SK-N-SH treated with all-trans-retinoic acid at 6 μM for 48 hours (cell line): Measurements from ENCODE around the gene MED26.

Experiments used
- ATAC-seq: fragments of 200-7000 bp; cut with Tn5 transposase; 3 replicates; pipeline ENCODE4 v1.9.1; 2020; ENCODE audit warnings: mild to moderate bottlenecking, moderate library complexity
- BACH2 ChIP-seq: fragments of 250-450 bp; sonication (Bioruptor Pico); IDR thresholded peaks from 2 replicates; pipeline ENCODE4 v1.9.0; 2021; ENCODE audit warnings: mild to moderate bottlenecking, borderline replicate concordance
- CSDC2 ChIP-seq: fragments of 250-450 bp; sonication (Bioruptor Pico); IDR thresholded peaks from 2 replicates; pipeline ENCODE4 v1.5.0; 2020; ENCODE audit warnings: mild to moderate bottlenecking, moderate library complexity
- ESRRG ChIP-seq: fragments of 250-450 bp; sonication (Bioruptor Pico); IDR thresholded peaks from 2 replicates; pipeline ENCODE4 v1.6.1; 2021; ENCODE audit warnings: mild to moderate bottlenecking
- GLIS3 ChIP-seq: fragments of 250-450 bp; sonication (Bioruptor Pico); IDR thresholded peaks from 2 replicates; pipeline ENCODE4 v1.5.0; 2020; ENCODE audit warnings: mild to moderate bottlenecking, moderate library complexity
- OSR1 ChIP-seq: fragments of 250-450 bp; sonication (Bioruptor Pico); IDR thresholded peaks from 2 replicates; pipeline ENCODE4 v1.8.0; 2022; ENCODE audit warnings: moderate library complexity, mild to moderate bottlenecking, inconsistent platforms
- PPARA ChIP-seq: fragments of 250-450 bp; sonication (Bioruptor Pico); IDR thresholded peaks from 2 replicates; pipeline ENCODE4 v1.5.0; 2020; ENCODE audit warnings: mild to moderate bottlenecking, borderline replicate concordance
- RARB ChIP-seq: fragments of 250-450 bp; sonication (Bioruptor Pico); IDR thresholded peaks from 2 replicates; pipeline ENCODE4 v1.8.0; 2021; ENCODE audit warnings: mild to moderate bottlenecking, moderate library complexity
- SNAI2 ChIP-seq: fragments of 250-450 bp; sonication (Bioruptor Pico); IDR thresholded peaks from 2 replicates; pipeline ENCODE4 v1.5.0; 2020; ENCODE audit warnings: mild to moderate bottlenecking, moderate library complexity
- TCF4 ChIP-seq: fragments of 250-450 bp; sonication (Bioruptor Pico); IDR thresholded peaks from 2 replicates; pipeline ENCODE4 v1.8.0; 2021; ENCODE audit warnings: mild to moderate bottlenecking, moderate library complexity, borderline replicate concordance
- TOX ChIP-seq: fragments of 250-450 bp; sonication (Bioruptor Pico); IDR thresholded peaks from 2 replicates; pipeline ENCODE4 v1.8.0; 2021; ENCODE audit warnings: mild to moderate bottlenecking, moderate library complexity, borderline replicate concordance
- ZC3H10 ChIP-seq: fragments of 250-450 bp; sonication (Bioruptor Pico); IDR thresholded peaks from 2 replicates; pipeline ENCODE4 v1.5.1; 2021; ENCODE audit warnings: mild to moderate bottlenecking, moderate library complexity
- ZFP3 ChIP-seq: fragments of 250-450 bp; sonication (Bioruptor Pico); IDR thresholded peaks from 2 replicates; pipeline ENCODE4 v1.5.0; 2020; ENCODE audit warnings: mild to moderate bottlenecking, moderate library complexity
- ZFP30 ChIP-seq: fragments of 450-650 bp; formaldehyde crosslinking; IDR thresholded peaks from 2 replicates; pipeline ENCODE4 v1.5.0; 2022; ENCODE audit warnings: mild to moderate bottlenecking, moderate library complexity
- ZNF565 ChIP-seq: fragments of 450-650 bp; formaldehyde crosslinking; conservative IDR thresholded peaks from 2 replicates; pipeline ENCODE4 v1.5.0; 2020; ENCODE audit warnings: low read depth, mild to moderate bottlenecking, moderate library complexity
- ZNF70 ChIP-seq: fragments of 450-650 bp; formaldehyde crosslinking; IDR thresholded peaks from 2 replicates; pipeline ENCODE4 v1.5.0; 2020; ENCODE audit warnings: mild to moderate bottlenecking, moderate library complexity
- ZNF8 ChIP-seq: fragments of 450-650 bp; formaldehyde crosslinking; IDR thresholded peaks from 2 replicates; pipeline ENCODE4 v1.5.0; 2020; ENCODE audit warnings: mild to moderate bottlenecking, moderate library complexity
- TF ChIP-seq, protein P1 (sequence below): fragments of 250-450 bp; sonication (Bioruptor Pico); IDR thresholded peaks from 2 replicates; pipeline ENCODE4 v1.8.0; 2021; ENCODE audit warnings: low read depth, mild to moderate bottlenecking, moderate library complexity, borderline replicate concordance
- TF ChIP-seq, protein P2 (sequence below): fragments of 250-450 bp; sonication (Bioruptor Pico); IDR thresholded peaks from 2 replicates; pipeline ENCODE4 v1.8.0; 2020; ENCODE audit warnings: mild to moderate bottlenecking, moderate library complexity, borderline replicate concordance
- TF ChIP-seq, protein P3 (sequence below): fragments of 250-450 bp; sonication (Bioruptor Pico); IDR thresholded peaks from 2 replicates; pipeline ENCODE4 v1.5.1; 2020; ENCODE audit warnings: low read depth, mild to moderate bottlenecking, moderate library complexity
- TF ChIP-seq, protein P4 (sequence below): fragments of 250-450 bp; sonication (Bioruptor Pico); IDR thresholded peaks from 2 replicates; pipeline ENCODE4 v1.5.1; 2021; ENCODE audit warnings: mild to moderate bottlenecking, moderate library complexity
- TF ChIP-seq, protein P5 (sequence below): fragments of 250-450 bp; sonication (Bioruptor Pico); IDR thresholded peaks from 2 replicates; pipeline ENCODE4 v1.5.0; 2020; ENCODE audit warnings: mild to moderate bottlenecking, moderate library complexity

MED26 gene

DNA sequence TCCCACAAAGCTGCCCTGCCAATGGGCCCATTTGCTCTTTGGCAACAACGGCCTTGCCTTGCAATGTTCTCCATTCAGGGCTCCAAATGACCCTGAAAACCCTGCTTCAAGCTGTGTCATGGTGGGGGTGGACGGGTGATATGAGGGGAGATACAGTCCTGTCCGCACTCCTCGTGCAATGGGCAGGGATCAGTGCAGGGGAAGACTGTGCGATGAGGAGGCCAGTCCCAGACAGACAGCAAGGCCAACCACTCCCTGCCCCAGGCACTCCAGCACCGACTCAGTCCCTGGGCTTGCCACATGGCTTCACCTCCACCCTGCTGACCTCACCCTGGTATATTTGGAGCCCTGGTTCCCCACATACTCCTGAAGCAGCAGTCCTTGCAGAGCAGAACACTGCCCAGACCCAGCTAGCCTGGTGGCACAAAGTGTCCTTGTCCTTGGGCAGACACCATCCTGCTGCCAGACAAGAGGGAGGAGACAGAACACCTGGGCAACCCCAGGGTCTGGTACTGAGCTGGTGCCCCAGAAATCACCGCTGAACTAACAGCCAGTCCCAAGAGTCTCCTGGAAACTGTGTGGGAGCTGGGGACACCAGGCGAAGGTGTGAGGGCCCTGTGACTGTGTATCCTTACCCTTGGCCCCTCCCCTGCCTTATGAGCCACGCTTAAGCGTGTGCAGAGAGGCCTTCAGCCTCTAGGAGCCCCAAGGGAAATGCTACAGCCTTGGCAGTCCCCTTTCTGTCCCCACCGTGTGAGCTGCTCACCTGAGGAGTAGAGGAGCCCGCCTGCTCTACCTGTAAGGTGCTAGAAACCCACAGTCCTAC, 46.6 kb downstream of the MED26 start:
- no peak for TF ChIP-seq OSR1 (CRISPR knock-in tag)
- TF ChIP-seq RARB (CRISPR knock-in tag): no peak
- TF ChIP-seq, protein P1, sequence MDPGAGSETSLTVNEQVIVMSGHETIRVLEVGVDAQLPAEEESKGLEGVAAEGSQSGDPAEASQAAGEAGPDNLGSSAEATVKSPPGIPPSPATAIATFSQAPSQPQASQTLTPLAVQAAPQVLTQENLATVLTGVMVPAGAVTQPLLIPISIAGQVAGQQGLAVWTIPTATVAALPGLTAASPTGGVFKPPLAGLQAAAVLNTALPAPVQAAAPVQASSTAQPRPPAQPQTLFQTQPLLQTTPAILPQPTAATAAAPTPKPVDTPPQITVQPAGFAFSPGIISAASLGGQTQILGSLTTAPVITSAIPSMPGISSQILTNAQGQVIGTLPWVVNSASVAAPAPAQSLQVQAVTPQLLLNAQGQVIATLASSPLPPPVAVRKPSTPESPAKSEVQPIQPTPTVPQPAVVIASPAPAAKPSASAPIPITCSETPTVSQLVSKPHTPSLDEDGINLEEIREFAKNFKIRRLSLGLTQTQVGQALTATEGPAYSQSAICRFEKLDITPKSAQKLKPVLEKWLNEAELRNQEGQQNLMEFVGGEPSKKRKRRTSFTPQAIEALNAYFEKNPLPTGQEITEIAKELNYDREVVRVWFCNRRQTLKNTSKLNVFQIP (CRISPR knock-in tag): no peak
- TF ChIP-seq, protein P2, sequence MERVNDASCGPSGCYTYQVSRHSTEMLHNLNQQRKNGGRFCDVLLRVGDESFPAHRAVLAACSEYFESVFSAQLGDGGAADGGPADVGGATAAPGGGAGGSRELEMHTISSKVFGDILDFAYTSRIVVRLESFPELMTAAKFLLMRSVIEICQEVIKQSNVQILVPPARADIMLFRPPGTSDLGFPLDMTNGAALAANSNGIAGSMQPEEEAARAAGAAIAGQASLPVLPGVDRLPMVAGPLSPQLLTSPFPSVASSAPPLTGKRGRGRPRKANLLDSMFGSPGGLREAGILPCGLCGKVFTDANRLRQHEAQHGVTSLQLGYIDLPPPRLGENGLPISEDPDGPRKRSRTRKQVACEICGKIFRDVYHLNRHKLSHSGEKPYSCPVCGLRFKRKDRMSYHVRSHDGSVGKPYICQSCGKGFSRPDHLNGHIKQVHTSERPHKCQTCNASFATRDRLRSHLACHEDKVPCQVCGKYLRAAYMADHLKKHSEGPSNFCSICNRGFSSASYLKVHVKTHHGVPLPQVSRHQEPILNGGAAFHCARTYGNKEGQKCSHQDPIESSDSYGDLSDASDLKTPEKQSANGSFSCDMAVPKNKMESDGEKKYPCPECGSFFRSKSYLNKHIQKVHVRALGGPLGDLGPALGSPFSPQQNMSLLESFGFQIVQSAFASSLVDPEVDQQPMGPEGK: no peak
- no peak for TF ChIP-seq ZFP30 (CRISPR knock-in tag)
- TF ChIP-seq TOX (CRISPR knock-in tag): no peak
- TF ChIP-seq, protein P3, sequence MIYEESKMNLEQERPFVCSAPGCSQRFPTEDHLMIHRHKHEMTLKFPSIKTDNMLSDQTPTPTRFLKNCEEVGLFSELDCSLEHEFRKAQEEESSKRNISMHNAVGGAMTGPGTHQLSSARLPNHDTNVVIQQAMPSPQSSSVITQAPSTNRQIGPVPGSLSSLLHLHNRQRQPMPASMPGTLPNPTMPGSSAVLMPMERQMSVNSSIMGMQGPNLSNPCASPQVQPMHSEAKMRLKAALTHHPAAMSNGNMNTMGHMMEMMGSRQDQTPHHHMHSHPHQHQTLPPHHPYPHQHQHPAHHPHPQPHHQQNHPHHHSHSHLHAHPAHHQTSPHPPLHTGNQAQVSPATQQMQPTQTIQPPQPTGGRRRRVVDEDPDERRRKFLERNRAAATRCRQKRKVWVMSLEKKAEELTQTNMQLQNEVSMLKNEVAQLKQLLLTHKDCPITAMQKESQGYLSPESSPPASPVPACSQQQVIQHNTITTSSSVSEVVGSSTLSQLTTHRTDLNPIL (CRISPR knock-in tag): no peak
- TF ChIP-seq ZFP3 (CRISPR knock-in tag): no peak
- TF ChIP-seq PPARA (CRISPR knock-in tag): no peak
- no peak for TF ChIP-seq ZC3H10 (CRISPR knock-in tag)
- no peak for TF ChIP-seq BACH2
- no peak for TF ChIP-seq ZNF565
- no peak for TF ChIP-seq ZNF70 (CRISPR knock-in tag)
- TF ChIP-seq, protein P4, sequence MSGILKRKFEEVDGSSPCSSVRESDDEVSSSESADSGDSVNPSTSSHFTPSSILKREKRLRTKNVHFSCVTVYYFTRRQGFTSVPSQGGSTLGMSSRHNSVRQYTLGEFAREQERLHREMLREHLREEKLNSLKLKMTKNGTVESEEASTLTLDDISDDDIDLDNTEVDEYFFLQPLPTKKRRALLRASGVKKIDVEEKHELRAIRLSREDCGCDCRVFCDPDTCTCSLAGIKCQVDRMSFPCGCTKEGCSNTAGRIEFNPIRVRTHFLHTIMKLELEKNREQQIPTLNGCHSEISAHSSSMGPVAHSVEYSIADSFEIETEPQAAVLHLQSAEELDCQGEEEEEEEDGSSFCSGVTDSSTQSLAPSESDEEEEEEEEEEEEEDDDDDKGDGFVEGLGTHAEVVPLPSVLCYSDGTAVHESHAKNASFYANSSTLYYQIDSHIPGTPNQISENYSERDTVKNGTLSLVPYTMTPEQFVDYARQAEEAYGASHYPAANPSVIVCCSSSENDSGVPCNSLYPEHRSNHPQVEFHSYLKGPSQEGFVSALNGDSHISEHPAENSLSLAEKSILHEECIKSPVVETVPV: no peak
- TF ChIP-seq TCF4 (CRISPR knock-in tag): no peak
- no peak for TF ChIP-seq CSDC2 (CRISPR knock-in tag)
- no peak for TF ChIP-seq GLIS3 (CRISPR knock-in tag)
- TF ChIP-seq, protein P5, sequence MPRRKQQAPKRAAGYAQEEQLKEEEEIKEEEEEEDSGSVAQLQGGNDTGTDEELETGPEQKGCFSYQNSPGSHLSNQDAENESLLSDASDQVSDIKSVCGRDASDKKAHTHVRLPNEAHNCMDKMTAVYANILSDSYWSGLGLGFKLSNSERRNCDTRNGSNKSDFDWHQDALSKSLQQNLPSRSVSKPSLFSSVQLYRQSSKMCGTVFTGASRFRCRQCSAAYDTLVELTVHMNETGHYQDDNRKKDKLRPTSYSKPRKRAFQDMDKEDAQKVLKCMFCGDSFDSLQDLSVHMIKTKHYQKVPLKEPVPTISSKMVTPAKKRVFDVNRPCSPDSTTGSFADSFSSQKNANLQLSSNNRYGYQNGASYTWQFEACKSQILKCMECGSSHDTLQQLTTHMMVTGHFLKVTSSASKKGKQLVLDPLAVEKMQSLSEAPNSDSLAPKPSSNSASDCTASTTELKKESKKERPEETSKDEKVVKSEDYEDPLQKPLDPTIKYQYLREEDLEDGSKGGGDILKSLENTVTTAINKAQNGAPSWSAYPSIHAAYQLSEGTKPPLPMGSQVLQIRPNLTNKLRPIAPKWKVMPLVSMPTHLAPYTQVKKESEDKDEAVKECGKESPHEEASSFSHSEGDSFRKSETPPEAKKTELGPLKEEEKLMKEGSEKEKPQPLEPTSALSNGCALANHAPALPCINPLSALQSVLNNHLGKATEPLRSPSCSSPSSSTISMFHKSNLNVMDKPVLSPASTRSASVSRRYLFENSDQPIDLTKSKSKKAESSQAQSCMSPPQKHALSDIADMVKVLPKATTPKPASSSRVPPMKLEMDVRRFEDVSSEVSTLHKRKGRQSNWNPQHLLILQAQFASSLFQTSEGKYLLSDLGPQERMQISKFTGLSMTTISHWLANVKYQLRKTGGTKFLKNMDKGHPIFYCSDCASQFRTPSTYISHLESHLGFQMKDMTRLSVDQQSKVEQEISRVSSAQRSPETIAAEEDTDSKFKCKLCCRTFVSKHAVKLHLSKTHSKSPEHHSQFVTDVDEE: no peak
- no peak for ATAC-seq

DNA sequence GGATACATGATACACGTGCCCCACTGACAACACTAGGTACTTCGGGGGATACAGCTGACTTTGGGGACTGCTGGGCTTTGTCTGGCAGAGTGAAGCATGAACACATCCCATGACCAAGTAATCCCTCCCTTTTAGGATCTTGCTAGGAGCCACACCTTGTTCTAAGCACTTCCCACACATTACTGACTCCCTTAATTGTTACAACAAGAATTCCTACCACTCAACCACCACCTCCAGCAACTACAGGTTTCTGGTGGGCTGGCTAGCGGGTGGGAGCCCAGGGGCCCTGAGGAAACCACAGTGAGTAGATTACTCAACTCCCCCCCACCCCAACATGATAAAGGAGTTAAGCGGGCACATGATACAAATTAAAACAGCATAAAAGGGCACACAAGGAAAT, 48.6 kb downstream of the MED26 start:
- ATAC-seq: no peak
- TF ChIP-seq, protein P5: no peak
- TF ChIP-seq ESRRG (CRISPR knock-in tag): no peak
- TF ChIP-seq ZNF8 (CRISPR knock-in tag): no peak
- TF ChIP-seq PPARA (CRISPR knock-in tag): no peak
- TF ChIP-seq ZC3H10 (CRISPR knock-in tag): no peak
- TF ChIP-seq TCF4 (CRISPR knock-in tag): no peak
- TF ChIP-seq SNAI2 (CRISPR knock-in tag): no peak
- TF ChIP-seq, protein P1 (CRISPR knock-in tag): no peak
- TF ChIP-seq ZNF70 (CRISPR knock-in tag): no peak
- TF ChIP-seq ZFP3 (CRISPR knock-in tag): no peak
- TF ChIP-seq ZFP30 (CRISPR knock-in tag): no peak
- TF ChIP-seq OSR1 (CRISPR knock-in tag): no peak
- TF ChIP-seq, all 23 proteins: peak for 0
